NCI-H1105 (cell line): ENCODE results near the gene RUFY1.
"Not testable (repeated sequence)": the region's sequence is repeated elsewhere in the genome, so short reads cannot be mapped to it uniquely, and the experiment has no call there.

Experiments
- DNase-seq: peaks from one replicate; lab custom pipeline; 2025; lab: John Stamatoyannopoulos, UW

Gene RUFY1

GRCh38 chr5:179621551-179622214 lies 71.3 kb downstream of the RUFY1 start:
- DNase-seq: no peak

DNA sequence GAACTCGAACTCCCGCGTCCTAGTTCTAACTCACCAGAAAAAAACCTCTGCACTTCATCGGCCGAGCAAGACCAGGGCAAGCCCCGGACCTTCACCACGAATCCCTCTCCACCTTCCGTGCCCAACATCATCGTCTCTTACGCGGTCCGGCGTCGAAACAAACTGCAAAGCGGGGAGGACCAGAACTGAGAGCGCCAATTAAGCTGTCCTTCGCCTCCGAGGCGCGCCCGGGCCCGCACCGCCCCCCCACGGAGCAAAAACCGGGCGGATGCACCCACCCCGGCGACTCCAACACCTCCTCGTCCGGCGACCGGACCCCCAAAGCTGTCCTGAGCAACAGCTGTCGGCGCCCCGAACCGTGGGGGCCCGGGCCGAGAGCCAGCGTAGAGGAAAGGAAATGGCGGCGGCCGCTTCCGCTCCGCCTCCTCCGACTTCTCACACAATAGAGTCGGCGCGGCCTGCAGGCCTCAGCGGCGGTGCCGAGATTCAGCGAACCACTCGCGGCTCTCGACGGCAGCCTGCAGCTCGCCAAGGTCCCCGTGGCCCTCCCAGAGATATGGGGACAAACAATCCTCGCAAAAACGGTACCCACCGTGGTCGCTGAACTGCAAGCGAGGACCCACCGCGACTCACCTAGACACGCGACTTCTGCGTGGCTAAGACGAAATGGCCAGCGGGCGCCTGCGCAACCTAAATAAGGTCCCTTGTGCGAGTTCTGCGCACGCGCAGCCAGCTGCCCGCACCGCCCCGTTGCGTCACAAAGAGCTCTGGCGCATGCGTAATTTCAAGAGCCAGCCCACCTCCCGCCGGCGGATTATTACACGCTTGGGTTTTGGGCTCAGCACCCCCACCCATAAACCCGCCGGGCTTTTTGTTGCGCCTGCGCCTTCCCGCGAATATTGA lies 72.9 kb downstream of the RUFY1 start, which contains the start of gene HNRNPH1:
TSS of gene HNRNPH1 (minus strand) at position 669 of the 903 bp plus-strand sequence. CDS start at position 131, 538 bp downstream.
- DNase-seq: peak; percentile 89

DNA sequence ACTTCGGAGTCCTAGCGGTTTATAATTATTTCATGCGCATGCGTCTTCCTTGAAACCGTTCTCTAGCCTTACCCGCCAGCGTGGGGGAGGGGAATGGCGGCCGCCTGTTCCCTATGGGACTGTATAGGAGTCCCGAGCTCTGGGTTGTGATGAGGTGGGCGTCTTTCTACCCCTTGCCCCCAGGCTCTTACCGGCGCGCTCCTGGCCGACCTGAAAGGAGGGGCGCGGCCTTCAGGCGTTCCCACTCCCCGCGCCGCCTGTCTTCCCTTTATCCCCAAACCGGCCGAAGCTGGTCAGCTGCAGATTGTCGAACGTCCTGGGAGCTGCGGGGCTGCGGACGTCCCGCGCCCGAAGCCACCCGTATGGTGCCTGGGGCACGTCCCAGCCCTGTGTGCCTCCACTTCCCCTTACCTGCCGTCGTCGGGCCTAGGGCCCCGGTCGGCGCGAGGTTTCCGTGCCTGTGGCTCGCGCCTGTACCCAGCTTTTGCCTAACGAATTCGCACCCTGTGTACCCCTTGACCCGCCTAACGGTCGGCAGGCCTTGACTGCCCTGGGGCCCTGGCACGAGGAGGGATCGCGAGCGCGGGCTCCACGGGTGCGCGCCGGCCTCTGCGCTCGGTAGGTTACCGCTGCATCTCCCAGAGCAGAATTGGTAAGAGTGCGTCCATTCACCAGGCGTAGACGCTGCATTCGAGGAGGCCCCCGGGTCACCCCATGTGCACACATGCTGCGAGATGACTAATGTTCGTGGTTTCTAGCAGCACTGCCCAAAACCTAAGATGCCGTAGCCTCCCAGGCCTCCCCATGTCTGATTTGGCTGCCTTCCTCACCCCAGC lies 73.8 kb downstream of the RUFY1 start:
- DNase-seq: no peak

- no peak for DNase-seq
Observed at GRCh38 chr5:179624841-179625271, 74.5 kb downstream of the RUFY1 start.

GRCh38 chr5:179633501-179634369 lies 83.4 kb downstream of the RUFY1 start:
- DNase-seq: not testable (repeated sequence)

DNA sequence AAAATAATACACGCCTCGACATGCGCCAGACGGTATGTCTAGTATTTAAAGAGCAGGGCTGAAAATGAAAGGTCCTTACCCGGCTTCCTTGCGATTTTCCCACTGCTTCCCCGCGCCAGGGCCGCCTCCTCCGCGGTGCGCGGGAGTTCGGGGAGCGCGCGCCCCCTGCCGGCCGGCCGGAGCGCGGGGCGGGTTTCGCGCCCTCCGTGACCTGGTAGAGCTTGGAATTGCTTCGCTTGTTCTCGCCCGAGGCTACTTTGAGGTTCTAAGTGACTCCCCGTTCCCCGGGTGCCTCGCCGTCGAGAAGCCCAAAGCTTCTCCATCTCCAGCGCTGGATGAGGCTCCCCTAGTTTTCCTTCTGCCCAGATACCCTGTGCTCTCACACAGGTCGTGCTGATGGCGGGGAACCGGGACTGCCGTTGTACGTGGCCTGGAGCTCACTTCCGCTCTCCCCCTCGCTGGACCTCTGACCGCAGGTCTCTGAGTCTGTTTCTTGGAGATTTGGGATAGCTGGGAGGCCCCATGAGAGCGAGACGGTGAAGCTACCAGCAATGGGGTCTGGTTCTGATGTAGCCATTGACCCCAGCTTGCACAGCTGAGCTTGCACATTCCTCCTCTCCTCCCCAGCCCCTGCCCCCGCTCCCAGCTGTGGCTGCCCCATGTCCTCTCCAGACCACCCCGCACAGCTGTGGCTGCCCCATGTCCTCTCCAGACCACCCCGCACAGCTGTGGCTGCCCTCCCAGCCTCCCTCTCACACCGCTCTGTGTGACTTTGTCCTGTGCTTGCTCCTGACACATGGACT lies 84.2 kb downstream of the RUFY1 start:
- not testable (repeated sequence) for DNase-seq

DNA sequence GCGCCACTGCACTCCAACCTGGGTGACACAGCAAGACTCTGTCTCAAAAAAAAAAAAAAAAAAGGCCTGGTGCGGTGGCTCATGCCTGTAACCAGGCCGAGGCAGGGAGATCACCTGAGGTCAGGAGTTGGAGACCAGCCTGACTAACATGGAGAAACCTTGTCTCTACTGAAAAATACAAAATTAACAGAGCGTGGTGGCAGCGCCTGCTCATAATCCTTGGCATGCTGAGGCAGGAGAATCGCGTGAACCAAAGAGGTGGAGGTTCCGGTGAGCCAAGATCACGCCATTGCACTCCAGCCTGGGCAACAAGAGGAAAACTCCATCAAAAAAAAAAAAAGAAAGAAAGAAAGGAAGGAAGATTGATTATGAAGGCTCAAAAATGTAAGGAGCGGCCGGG lies 88.9 kb downstream of the RUFY1 start:
- not testable (repeated sequence) for DNase-seq

DNA sequence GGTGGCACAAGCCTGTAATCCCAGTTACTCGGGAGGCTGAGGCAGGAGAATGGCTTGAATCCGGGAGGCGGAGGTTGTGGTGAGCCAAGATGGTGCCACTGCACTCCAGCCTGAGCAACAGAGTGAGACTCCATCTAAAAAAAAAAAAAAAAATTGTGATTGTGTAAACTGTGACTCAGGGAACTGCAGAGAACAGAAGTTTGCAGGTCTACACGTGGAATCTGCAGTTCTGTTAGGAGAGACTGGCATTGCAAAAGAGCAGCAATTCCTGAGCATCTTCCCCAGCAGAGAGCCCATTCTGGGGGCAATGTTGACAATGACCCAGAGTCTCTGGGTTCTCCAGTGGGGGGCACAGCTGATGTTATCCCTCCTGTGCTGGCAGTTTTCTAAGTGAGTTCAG lies 91.4 kb downstream of the RUFY1 start:
- not testable (repeated sequence) for DNase-seq

GRCh38 chr5:179642626-179643025 lies 92.3 kb downstream of the RUFY1 start:
- DNase-seq: not testable (repeated sequence)

- DNase-seq: not testable (repeated sequence)
Observed at GRCh38 chr5:179643141-179643920, 93.0 kb downstream of the RUFY1 start.

- not testable (repeated sequence) for DNase-seq
Observed at GRCh38 chr5:179644766-179645165, 94.4 kb downstream of the RUFY1 start.

DNA sequence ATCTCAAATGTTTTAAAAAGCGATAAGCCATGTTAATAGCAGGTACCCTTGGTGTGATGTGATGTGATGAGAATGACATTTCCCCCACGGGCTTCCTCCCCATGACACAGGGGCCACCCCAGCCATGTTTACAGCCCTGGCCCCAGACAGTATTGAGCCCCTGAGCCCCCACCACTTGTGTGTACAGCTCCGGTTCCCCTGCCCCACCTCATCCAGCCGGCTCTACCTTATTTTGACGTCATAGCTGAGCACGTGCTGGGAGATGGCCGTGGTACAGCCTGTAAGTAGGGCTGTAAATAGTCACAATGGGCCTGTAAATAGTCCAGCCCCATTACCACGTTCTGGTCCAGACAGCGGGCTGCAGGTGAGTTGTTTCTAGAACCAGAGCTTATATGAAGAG lies 98.1 kb downstream of the RUFY1 start:
- no peak for DNase-seq

DNA sequence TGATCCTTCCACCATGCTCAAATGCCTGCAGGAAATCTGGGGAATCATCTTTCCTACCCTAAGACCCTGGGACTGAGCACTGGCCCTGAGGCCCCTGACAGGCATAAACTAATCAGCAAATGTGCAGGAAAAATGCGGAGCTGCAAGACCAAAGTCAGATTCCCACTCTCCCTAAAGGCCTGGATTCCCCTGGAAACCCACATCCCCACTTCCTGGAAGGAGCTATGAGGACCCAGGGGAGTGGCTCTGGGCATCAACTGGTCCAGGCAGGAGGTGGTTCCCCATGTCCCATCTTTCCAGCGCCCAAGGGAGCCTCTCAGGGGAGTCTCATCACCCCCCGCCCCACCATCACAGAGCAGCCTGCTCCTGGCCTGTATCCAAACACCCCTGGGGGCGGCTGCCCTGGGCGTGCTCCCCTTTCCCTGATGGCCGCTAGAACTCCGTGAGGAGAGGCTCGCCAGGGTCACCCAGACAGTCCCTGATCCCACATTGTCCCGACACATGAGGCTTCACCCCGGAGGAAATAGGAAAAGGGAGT lies 98.9 kb downstream of the RUFY1 start:
- DNase-seq: not testable (repeated sequence)

DNA sequence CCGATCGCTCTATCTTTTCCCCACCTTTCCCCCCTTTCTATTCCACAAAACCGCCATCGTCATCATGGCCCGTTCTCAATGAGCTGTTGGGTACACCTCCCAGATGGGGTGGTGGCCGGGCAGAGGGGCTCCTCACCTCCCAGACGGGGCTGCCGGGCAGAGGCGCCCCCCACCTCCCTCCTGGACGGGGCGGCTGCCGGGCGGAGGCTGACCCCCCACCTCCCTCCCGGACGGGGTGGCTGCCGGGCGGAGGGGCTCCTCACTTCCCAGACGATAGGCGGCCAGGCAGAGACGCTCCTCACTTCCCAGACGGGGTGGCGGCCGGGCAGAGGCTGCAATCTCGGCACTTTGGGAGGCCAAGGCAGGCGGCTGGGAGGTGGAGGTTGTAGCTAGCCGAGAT lies 99.9 kb downstream of the RUFY1 start:
- not testable (repeated sequence) for DNase-seq

DNA sequence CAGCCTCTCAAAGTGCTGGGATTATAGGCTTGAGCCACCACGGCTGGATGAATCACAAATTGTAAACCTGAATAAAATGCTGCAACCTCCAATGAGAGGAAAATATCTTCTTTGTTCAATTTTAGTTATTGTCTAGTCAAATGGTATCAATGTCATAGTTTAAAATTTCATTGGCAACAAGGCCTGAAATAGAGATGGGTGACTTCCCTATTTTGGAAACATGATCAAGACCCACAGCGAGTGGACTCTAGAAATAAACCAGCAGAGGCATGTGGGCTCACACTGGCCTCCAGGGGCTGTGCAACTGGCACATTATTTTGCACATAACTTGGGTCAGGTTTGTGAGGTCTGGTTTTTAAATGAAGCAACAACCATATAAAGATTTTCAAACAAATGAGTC lies 102.8 kb downstream of the RUFY1 start:
- DNase-seq: not testable (repeated sequence)

DNA sequence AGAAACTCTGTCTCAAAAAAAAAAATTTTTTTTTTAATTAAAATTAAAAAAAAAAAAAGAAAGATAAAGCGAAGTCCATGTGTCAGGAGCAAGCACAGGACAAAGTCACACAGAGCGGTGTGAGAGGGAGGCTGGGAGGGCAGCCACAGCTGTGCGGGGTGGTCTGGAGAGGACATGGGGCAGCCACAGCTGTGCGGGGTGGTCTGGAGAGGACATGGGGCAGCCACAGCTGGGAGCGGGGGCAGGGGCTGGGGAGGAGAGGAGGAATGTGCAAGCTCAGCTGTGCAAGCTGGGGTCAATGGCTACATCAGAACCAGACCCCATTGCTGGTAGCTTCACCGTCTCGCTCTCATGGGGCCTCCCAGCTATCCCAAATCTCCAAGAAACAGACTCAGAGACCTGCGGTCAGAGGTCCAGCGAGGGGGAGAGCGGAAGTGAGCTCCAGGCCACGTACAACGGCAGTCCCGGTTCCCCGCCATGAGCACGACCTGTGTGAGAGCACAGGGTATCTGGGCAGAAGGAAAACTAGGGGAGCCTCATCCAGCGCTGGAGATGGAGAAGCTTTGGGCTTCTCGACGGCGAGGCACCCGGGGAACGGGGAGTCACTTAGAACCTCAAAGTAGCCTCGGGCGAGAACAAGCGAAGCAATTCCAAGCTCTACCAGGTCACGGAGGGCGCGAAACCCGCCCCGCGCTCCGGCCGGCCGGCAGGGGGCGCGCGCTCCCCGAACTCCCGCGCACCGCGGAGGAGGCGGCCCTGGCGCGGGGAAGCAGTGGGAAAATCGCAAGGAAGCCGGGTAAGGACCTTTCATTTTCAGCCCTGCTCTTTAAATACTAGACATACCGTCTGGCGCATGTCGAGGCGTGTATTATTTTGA lies 107.2 kb downstream of the RUFY1 start:
- DNase-seq: not testable (repeated sequence)

GRCh38 chr5:179658179-179658856 lies 108.0 kb downstream of the RUFY1 start:
- DNase-seq: not testable (repeated sequence)
